Central memory CD8-positive, alpha-beta T cell (primary cell): ENCODE measurements around the gene BABAM2.
"Not testable (repeated sequence)": the region's sequence is repeated elsewhere in the genome, so short reads cannot be mapped to it uniquely, and the experiment has no call there.

Experiments
- ATAC-seq: fragments of 150-1000 bp; cut with Tn5 transposase; replicated peaks from 2 replicates; pipeline ENCODE4 v1.10.0; 2022; ENCODE audit warnings: mild to moderate bottlenecking, moderate FRiP score, moderate number of reproducible peaks; ENCODE audit not compliant: poor library complexity, severe bottlenecking; ENCODE audit errors: extremely low read depth
- DNase-seq, 2 donors: peaks; one replicate each; pipeline ENCODE4 v3.0.0; 2021; ENCODE audit warnings: low spot score in 2 of 2
- H3K27ac Mint-ChIP-seq: one replicate; pipeline ENCODE4 v1.8.0; 2022; ENCODE audit warnings: low read depth, mild to moderate bottlenecking, moderate library complexity, mixed read lengths
- H3K27me3 Mint-ChIP-seq: one replicate; pipeline ENCODE4 v1.8.0; 2022; ENCODE audit warnings: mixed read lengths
- H3K36me3 Mint-ChIP-seq: one replicate; pipeline ENCODE4 v1.8.0; 2022; ENCODE audit warnings: mild to moderate bottlenecking, moderate library complexity, mixed read lengths; ENCODE audit not compliant: insufficient read depth
- H3K4me1 Mint-ChIP-seq: one replicate; pipeline ENCODE4 v1.8.0; 2022; ENCODE audit warnings: mixed read lengths
- H3K4me3 Mint-ChIP-seq: one replicate; pipeline ENCODE4 v1.8.0; 2022; ENCODE audit warnings: mild to moderate bottlenecking, moderate library complexity, mixed read lengths
- H3K9me3 Mint-ChIP-seq: one replicate; pipeline ENCODE4 v1.8.0; 2022; ENCODE audit warnings: mixed read lengths

BABAM2 gene

DNA sequence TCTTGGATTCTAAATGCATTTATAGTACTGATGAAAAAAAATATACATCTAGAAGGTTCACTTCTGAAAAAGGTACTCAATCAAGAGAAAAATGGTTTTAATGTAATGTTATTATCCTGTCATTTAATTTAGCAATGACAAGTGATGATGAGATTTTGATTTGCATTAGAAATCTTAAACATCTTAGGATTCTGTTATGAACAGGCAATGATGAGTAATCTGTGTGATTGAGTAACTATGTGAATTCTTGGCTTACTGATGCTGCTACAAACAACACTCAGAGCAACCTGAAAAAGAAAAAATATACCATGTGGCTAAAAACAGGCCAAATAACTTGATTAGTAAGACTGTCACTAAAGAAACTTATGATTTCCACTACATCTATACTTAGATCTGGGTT is 30.4 kb upstream of the BABAM2 start:
- H3K27me3 Mint-ChIP-seq, result no peaks in the 10 kb centered on the region
- H3K36me3 Mint-ChIP-seq, result no peaks in the 10 kb centered on the region
- no peak overlapping the region for H3K27ac Mint-ChIP-seq
- H3K4me1 Mint-ChIP-seq, result no peaks in the 10 kb centered on the region
- H3K9me3 Mint-ChIP-seq, result no peaks in the 10 kb centered on the region
- no peak overlapping the region for H3K4me3 Mint-ChIP-seq
- DNase-seq, result no peak
- no peak for ATAC-seq

- H3K27me3 Mint-ChIP-seq, result no peaks in the 10 kb centered on the region
- H3K4me1 Mint-ChIP-seq, result no peaks in the 10 kb centered on the region
- no peak overlapping the region for H3K27ac Mint-ChIP-seq
- DNase-seq (no peak), ATAC-seq (no peak)
- H3K9me3 Mint-ChIP-seq, result no peaks in the 10 kb centered on the region
- H3K36me3 Mint-ChIP-seq, result peaks cover 2% of the 10 kb centered on the region
- no peak overlapping the region for H3K4me3 Mint-ChIP-seq
Observed at GRCh38 chr2:27863146-27863545, 27.4 kb upstream of the BABAM2 start.

DNA sequence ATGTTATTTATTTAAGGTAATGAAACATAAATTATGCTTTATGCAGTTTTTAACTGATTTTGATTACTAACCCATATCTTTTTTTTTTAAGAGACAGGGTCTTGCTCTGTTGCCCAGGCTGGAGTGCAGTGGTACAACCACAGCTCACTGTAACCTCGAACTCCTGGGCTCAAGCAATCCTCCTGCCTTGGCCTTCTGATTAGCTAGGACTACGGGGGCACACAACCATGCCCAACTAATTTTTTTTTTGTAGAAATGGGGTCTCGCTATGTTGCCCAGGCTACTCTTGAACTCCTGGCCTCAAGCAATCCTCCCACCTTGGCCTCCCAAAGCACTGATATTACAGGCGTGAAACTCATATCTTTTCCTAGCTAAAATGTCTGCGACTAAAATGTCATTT is 26.6 kb upstream of the BABAM2 start:
- not testable (repeated sequence) for H3K36me3 Mint-ChIP-seq, H3K4me1 Mint-ChIP-seq, DNase-seq, H3K27me3 Mint-ChIP-seq, H3K9me3 Mint-ChIP-seq, ATAC-seq, H3K4me3 Mint-ChIP-seq, H3K27ac Mint-ChIP-seq

DNA sequence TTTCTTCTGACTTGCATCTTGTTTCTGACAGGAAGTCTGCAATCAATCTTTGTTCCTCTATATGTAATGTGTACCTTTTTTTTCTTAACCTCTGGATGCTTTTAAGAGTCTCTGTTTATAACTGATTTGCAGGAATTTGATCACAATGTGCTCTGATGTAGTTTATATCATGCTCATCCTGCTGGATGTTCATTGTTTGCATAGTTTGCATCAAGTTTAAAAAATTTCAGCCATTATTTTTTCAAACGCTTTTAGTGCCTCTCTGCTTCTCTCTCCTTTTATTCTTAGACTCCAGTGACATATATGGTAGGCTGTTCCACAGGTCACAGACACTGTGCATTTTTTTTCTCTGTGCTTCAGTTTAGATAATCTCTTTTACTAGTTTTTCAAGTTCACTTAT is 24.3 kb upstream of the BABAM2 start:
- H3K27me3 Mint-ChIP-seq, result no peaks in the 10 kb centered on the region
- no peak overlapping the region for H3K4me3 Mint-ChIP-seq
- no peak for DNase-seq
- no peaks in the 10 kb centered on the region for H3K9me3 Mint-ChIP-seq
- H3K4me1 Mint-ChIP-seq, result no peaks in the 10 kb centered on the region
- ATAC-seq, result no peak
- H3K36me3 Mint-ChIP-seq, result peaks cover 2% of the 10 kb centered on the region
- H3K27ac Mint-ChIP-seq, result no peak overlapping the region

DNA sequence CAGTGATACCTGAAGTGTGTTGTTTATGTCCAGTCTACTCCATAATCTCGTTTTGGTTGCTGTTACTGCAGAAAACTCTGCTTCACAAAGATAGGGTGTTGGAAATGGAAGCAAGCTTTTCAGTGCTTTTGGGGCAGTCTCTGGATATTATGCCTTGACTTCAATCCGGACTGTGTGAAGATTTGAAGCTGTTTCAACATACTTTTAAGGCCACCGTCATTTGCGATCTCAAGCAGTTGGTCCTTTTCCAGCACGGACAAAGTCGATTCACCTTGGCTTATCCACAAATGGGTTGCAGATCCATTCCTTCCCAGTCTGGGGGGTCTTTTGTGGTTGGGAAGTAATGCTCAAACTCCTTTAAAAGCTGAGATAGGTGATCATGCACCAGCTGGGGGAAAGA is 20.8 kb upstream of the BABAM2 start:
- Mint-ChIP-seq H3K4me1 (no peaks in the 10 kb centered on the region), H3K4me3 (no peak overlapping the region), H3K27ac (no peak overlapping the region), H3K27me3 (no peaks in the 10 kb centered on the region), H3K9me3 (no peaks in the 10 kb centered on the region), H3K36me3 (peaks cover 2% of the 10 kb centered on the region)
- DNase-seq, result no peak
- ATAC-seq, result no peak

- ATAC-seq (no peak), DNase-seq (no peak)
- Mint-ChIP-seq H3K36me3 (peaks cover 2% of the 10 kb centered on the region), H3K27ac (no peak overlapping the region), H3K4me3 (no peak overlapping the region), H3K9me3 (peaks cover 3% of the 10 kb centered on the region), H3K4me1 (no peaks in the 10 kb centered on the region), H3K27me3 (no peaks in the 10 kb centered on the region)
Observed at GRCh38 chr2:27870724-27871123, 19.8 kb upstream of the BABAM2 start.

DNA sequence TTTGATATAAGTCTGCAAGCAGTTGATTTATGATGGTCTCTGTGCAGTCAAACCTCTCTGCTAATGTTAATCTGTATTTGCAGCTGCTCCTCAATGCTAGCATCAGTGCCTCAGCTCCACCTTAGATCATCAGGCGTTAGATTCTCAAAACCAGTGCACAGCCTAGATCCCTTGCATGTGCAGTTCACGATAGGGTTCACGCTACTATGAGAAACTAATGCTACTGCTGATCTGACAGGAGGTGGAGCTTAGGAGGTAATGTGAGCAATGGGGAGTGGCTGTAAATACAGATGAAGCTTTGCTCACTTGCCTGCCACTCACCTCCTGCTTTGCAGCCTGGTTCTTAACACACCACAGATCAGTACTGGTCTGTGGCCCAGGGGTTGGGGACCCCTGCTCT is 18.7 kb upstream of the BABAM2 start:
- DNase-seq (no peak), ATAC-seq (no peak)
- Mint-ChIP-seq H3K4me3 (no peak overlapping the region), H3K27me3 (no peaks in the 10 kb centered on the region), H3K36me3 (peaks cover 2% of the 10 kb centered on the region), H3K4me1 (no peaks in the 10 kb centered on the region), H3K9me3 (peaks cover 5% of the 10 kb centered on the region), H3K27ac (no peak overlapping the region)

DNA sequence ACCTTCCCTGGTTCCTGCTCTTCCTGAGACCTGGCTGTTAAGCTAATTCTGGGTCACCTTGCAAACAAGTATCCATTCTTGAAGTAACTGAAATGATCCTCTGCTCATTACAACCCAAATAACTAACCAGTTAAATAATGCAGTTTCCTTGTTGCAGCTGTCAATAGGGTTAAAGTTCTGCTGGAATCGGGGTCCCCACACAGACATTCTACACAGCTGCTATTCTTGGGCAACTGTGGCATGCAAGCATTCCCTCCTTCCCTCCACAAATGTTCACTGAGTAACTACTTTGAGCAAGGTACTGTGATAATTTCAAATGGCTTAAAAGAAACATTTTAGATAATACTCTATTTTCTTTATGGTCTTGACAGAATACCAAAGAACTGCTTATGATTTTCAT is 17.4 kb upstream of the BABAM2 start:
- DNase-seq (no peak), ATAC-seq (no peak)
- Mint-ChIP-seq H3K36me3 (peaks cover 2% of the 10 kb centered on the region), H3K27me3 (no peaks in the 10 kb centered on the region), H3K27ac (no peak overlapping the region), H3K9me3 (peaks cover 5% of the 10 kb centered on the region), H3K4me3 (no peak overlapping the region), H3K4me1 (no peaks in the 10 kb centered on the region)

GRCh38 chr2:27875089-27875881 is 15.2 kb upstream of the BABAM2 start:
- peaks cover 5% of the 10 kb centered on the region for H3K9me3 Mint-ChIP-seq
- H3K4me3 Mint-ChIP-seq, result no peak overlapping the region
- no peak for DNase-seq
- H3K27me3 Mint-ChIP-seq, result no peaks in the 10 kb centered on the region
- H3K36me3 Mint-ChIP-seq, result peaks cover 2% of the 10 kb centered on the region
- no peaks in the 10 kb centered on the region for H3K4me1 Mint-ChIP-seq
- ATAC-seq, result no peak
- H3K27ac Mint-ChIP-seq, result no peak overlapping the region

- ATAC-seq (no peak), DNase-seq (no peak)
- Mint-ChIP-seq H3K4me3 (no peak overlapping the region), H3K4me1 (no peaks in the 10 kb centered on the region), H3K9me3 (peaks cover 5% of the 10 kb centered on the region), H3K27ac (no peak overlapping the region), H3K36me3 (peaks cover 2% of the 10 kb centered on the region), H3K27me3 (no peaks in the 10 kb centered on the region)
Observed at GRCh38 chr2:27878825-27879224, 11.7 kb upstream of the BABAM2 start.

GRCh38 chr2:27881815-27882583 is 8.5 kb upstream of the BABAM2 start:
- not testable (repeated sequence) for H3K27ac Mint-ChIP-seq, H3K9me3 Mint-ChIP-seq, ATAC-seq, H3K27me3 Mint-ChIP-seq, H3K36me3 Mint-ChIP-seq, DNase-seq, H3K4me3 Mint-ChIP-seq, H3K4me1 Mint-ChIP-seq

GRCh38 chr2:27882584-27882922 is 8.0 kb upstream of the BABAM2 start:
- not testable (repeated sequence) for H3K4me3 Mint-ChIP-seq, H3K36me3 Mint-ChIP-seq, ATAC-seq, H3K9me3 Mint-ChIP-seq, DNase-seq, H3K27me3 Mint-ChIP-seq, H3K27ac Mint-ChIP-seq, H3K4me1 Mint-ChIP-seq

- Mint-ChIP-seq H3K9me3 (no peaks in the 10 kb centered on the region), H3K27ac (no peak overlapping the region), H3K36me3 (no peaks in the 10 kb centered on the region), H3K27me3 (no peaks in the 10 kb centered on the region), H3K4me1 (peaks cover 1% of the 10 kb centered on the region), H3K4me3 (no peak overlapping the region)
- ATAC-seq, result no peak
- no peak for DNase-seq
Observed at GRCh38 chr2:27884601-27885000, 5.9 kb upstream of the BABAM2 start.
